OCI-LY3 (cell line): Measurements from ENCODE around the gene SCAMP1.

ENCODE experiments used
- H2AFZ ChIP-seq: fragments of 200-600, 300-600 bp; shearing (Covaris generic); 2 replicates; pipeline ENCODE4 v1.6.0; 2014; ENCODE audit warnings: antibody characterized with exemption, low read depth, low read length
- H3K27ac ChIP-seq: fragments of 200-600, 300-600 bp; sonication (generic); 2 replicates; pipeline ENCODE4 v1.5.1; 2014; ENCODE audit warnings: mild to moderate bottlenecking, low read length, moderate library complexity, mixed read lengths
- H3K27me3 ChIP-seq: fragments of 200-600, 300-600 bp; sonication (generic); 2 replicates; pipeline ENCODE4 v1.6.1; 2014; ENCODE audit warnings: low read depth, low read length, mixed read lengths
- H3K36me3 ChIP-seq: fragments of 200-600, 300-600 bp; sonication (generic); replicated peaks from 2 replicates; pipeline ENCODE3; 2014; ENCODE audit warnings: low read depth, low read length, mixed read lengths
- H3K4me1 ChIP-seq: fragments of 300-600, 200-600 bp; sonication (generic); 2 replicates; pipeline ENCODE4 v1.6.1; 2014; ENCODE audit warnings: low read length, mixed read lengths
- H3K4me2 ChIP-seq: fragments of 200-600, 300-600 bp; sonication (generic); 2 replicates; pipeline ENCODE4 v1.6.1; 2014; ENCODE audit warnings: low read length, mixed read lengths
- H3K4me3 ChIP-seq: fragments of 300-600, 200-600 bp; sonication (generic); 2 replicates; pipeline ENCODE4 v1.5.1; 2014; ENCODE audit warnings: antibody characterized with exemption, mild to moderate bottlenecking, low read length, moderate library complexity
- H3K79me2 ChIP-seq: fragments of 300-600, 200-600 bp; shearing (Covaris generic); 2 replicates; pipeline ENCODE4 v1.6.1; 2014; ENCODE audit warnings: mild to moderate bottlenecking, low read length, mixed read lengths
- H3K9ac ChIP-seq: fragments of 300-600, 200-600 bp; shearing (Covaris generic); 2 replicates; pipeline ENCODE4 v1.6.0; 2014; ENCODE audit warnings: mild to moderate bottlenecking, low read length, moderate library complexity
- H3K9me3 ChIP-seq: fragments of 200-600, 300-600 bp; shearing (Covaris generic); 2 replicates; pipeline ENCODE4 v1.6.1; 2014; ENCODE audit warnings: low read length, mixed read lengths; ENCODE audit not compliant: insufficient read depth
- H4K20me1 ChIP-seq: fragments of 200-600, 300-600 bp; sonication (generic); 2 replicates; pipeline ENCODE4 v1.6.1; 2016; ENCODE audit warnings: low read length, mixed read lengths; ENCODE audit not compliant: insufficient read depth
- EZH2phosphoT487 ChIP-seq: fragments of 200-600 bp; shearing (Covaris generic); IDR thresholded peaks from 2 replicates; pipeline ENCODE4 v1.6.1; 2018; ENCODE audit warnings: antibody characterized with exemption, mixed run types, low read depth
- TF ChIP-seq, protein P1 (sequence below): fragments of 200-600, 300-600 bp; sonication (generic); IDR thresholded peaks from 2 replicates; pipeline ENCODE4 v1.5.1; 2014; ENCODE audit warnings: antibody characterized with exemption, low read length, low read depth

Gene SCAMP1

DNA sequence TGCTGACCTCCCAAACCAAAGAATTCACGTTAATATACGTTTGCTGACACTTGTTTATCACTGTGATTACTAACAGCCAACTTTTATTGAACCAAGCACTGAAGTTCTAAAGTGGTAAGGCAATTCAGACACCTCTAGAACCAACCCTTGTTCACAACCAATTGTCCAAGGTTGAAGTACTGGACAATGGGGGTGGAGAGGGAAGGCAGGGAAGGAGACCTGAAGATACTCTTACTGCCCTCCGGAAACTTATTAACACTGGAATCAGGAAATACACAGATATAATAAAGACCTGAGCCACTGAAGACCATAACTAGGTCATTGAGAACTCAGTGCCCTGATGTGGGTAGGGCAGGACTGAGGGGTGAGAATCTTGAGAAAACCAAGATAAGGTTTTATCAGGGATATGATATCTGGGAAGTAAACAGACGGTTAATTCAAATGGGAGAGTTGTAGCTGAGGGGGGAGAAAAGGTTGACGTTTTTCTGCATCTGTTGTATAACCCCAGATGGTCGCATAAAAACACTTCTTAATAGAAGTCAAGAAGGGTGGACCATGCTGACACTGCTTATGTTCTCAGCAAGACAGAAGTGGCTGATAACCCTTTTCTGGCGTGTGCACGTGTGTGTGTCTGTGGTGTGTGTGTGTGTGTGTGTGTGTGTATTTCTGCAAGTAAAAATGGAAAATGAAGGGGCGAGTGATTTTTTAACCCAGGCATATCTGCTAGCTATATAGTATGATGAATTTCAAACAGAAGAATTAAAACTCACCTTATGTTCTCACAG lies 162.3 kb downstream of the SCAMP1 start:
- TF ChIP-seq, protein P1, sequence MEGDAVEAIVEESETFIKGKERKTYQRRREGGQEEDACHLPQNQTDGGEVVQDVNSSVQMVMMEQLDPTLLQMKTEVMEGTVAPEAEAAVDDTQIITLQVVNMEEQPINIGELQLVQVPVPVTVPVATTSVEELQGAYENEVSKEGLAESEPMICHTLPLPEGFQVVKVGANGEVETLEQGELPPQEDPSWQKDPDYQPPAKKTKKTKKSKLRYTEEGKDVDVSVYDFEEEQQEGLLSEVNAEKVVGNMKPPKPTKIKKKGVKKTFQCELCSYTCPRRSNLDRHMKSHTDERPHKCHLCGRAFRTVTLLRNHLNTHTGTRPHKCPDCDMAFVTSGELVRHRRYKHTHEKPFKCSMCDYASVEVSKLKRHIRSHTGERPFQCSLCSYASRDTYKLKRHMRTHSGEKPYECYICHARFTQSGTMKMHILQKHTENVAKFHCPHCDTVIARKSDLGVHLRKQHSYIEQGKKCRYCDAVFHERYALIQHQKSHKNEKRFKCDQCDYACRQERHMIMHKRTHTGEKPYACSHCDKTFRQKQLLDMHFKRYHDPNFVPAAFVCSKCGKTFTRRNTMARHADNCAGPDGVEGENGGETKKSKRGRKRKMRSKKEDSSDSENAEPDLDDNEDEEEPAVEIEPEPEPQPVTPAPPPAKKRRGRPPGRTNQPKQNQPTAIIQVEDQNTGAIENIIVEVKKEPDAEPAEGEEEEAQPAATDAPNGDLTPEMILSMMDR, result no peak
- no peak for TF ChIP-seq EZH2phosphoT487
- no peaks in the 10 kb centered on the region for H3K9me3 ChIP-seq
- H3K27ac ChIP-seq, result no peak overlapping the region
- no peaks in the 10 kb centered on the region for H4K20me1 ChIP-seq
- peaks cover 5% of the 10 kb centered on the region for H3K4me1 ChIP-seq
- no peak overlapping the region for H3K4me2 ChIP-seq
- no peak overlapping the region for H2AFZ ChIP-seq
- no peak overlapping the region for H3K4me3 ChIP-seq
- no peak overlapping the region for H3K9ac ChIP-seq
- H3K36me3 ChIP-seq, result no peaks in the 10 kb centered on the region
- no peaks in the 10 kb centered on the region for H3K27me3 ChIP-seq
- no peaks in the 10 kb centered on the region for H3K79me2 ChIP-seq

DNA sequence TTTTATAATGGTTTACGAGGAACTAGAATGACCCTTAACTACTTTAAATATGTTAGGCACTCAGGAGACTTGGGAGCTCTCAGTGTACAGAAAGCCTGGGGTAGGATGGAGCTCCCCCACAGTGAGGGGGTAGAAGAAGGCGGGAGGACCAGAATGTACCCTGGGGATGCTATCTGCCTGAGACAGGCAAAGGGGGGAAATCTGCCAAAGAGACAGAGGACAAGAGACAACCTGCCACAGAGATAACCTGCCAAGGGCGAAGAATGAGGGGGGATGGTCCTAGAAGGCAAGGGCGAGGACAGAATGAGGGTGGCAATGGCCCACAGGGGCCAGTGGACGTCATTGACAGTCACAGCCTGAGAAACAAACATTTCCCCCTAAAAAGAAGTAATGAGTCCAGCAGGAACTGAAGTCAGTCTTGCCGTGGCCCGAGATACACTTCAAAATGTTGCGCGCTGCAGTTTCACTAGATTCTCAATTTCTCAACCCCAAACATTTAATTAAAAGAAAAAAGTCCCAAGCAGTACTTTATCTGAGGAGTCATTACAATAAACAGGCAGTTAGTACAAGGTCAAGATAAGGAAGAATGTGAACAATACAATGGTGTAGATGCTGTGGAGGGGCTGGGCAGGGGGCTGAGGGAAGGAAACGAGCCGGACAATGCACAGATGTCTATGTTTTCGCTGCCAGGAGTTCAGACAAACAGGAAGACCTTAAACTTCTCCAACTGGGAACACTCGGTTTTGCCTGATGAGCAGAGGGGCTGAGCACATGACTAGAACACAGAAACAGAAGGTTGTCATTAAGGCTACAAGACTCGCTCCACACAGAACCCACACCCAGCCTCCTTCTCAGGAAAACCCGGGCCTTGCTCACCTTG lies 163.1 kb downstream of the SCAMP1 start:
- H3K9me3 ChIP-seq, result no peaks in the 10 kb centered on the region
- H3K27me3 ChIP-seq, result no peaks in the 10 kb centered on the region
- H3K27ac ChIP-seq, result no peak overlapping the region
- peaks cover 5% of the 10 kb centered on the region for H3K4me1 ChIP-seq
- TF ChIP-seq EZH2phosphoT487, result no peak
- TF ChIP-seq, protein P1, result no peak
- no peak overlapping the region for H3K9ac ChIP-seq
- H3K36me3 ChIP-seq, result no peaks in the 10 kb centered on the region
- H2AFZ ChIP-seq, result no peak overlapping the region
- H3K4me3 ChIP-seq, result no peak overlapping the region
- H3K79me2 ChIP-seq, result no peaks in the 10 kb centered on the region
- no peak overlapping the region for H3K4me2 ChIP-seq
- no peaks in the 10 kb centered on the region for H4K20me1 ChIP-seq

DNA sequence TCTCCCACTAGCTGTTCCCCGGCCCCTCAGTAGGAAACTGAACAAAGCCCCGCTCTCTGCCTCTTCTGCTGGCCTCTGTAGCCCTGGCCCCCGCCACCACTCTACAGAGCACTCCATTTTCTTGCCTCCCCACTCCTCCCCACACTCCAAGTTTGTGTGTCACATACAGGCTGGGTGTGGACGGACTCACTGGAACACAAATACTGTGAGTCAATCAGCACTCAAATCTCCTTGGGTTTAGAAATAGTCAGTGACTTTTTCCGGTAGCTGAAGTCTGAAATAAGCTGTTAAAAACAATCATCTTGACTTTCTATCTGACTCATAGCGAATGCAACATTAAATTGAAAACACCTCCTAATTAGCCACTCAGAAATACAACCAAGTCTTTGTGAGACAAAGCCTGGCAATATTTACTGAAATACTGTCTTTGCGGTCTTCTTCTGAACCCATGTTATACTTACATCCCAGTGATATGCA lies 165.7 kb downstream of the SCAMP1 start:
- Histone ChIP-seq H3K4me2 (peak overlapping the region; percentile 32), H2AFZ (no peak overlapping the region), H3K4me1 (peaks cover 5% of the 10 kb centered on the region), H4K20me1 (no peaks in the 10 kb centered on the region), H3K79me2 (no peaks in the 10 kb centered on the region), H3K36me3 (no peaks in the 10 kb centered on the region), H3K9me3 (no peaks in the 10 kb centered on the region), H3K4me3 (no peak overlapping the region), H3K27ac (no peak overlapping the region), H3K27me3 (no peaks in the 10 kb centered on the region), H3K9ac (no peak overlapping the region)
- TF ChIP-seq, protein P1, result no peak
- TF ChIP-seq EZH2phosphoT487, result no peak
